Stimulated activated naive B cell treated with anti-CD40 and anti-IgM and Interleukin-4, amounts not matched to agents 10 μg/mL and 1 μg/mL and 100 μg/mL, for 72 hours (primary cell): ENCODE data around the gene GTPBP6.

ENCODE experiments used
- ATAC-seq, 2 donors: fragments of 150-1000 bp; cut with Tn5 transposase; replicated peaks; 2 replicates each; pipeline ENCODE4 v1.10.0; 2021; ENCODE audit warnings: moderate library complexity in 1 of 2
- DNase-seq: peaks from one replicate; pipeline ENCODE4 v3.0.0; 2021
- H3K27ac Mint-ChIP-seq: one replicate; pipeline ENCODE4 v1.8.0; 2022; ENCODE audit warnings: mild to moderate bottlenecking, mixed read lengths
- H3K27me3 Mint-ChIP-seq, 2 donors: one replicate each; pipeline ENCODE4 v1.8.0; 2022; ENCODE audit warnings: mixed read lengths in 2 of 2
- H3K36me3 Mint-ChIP-seq, 2 donors: one replicate each; pipeline ENCODE4 v1.8.0; 2022; ENCODE audit warnings: mixed read lengths in 2 of 2, mild to moderate bottlenecking in 1 of 2
- H3K4me1 Mint-ChIP-seq, 2 donors: one replicate each; pipeline ENCODE4 v1.8.0; 2022; ENCODE audit warnings: mixed read lengths in 2 of 2, mild to moderate bottlenecking in 1 of 2
- H3K4me3 Mint-ChIP-seq, 2 donors: one replicate each; pipeline ENCODE4 v1.8.0; 2022; ENCODE audit warnings: mild to moderate bottlenecking in 2 of 2, mixed read lengths in 2 of 2, moderate library complexity in 1 of 2
- H3K9me3 Mint-ChIP-seq, 2 donors: one replicate each; pipeline ENCODE4 v1.8.0; 2022; ENCODE audit warnings: mixed read lengths in 2 of 2, mild to moderate bottlenecking in 1 of 2

The GTPBP6 gene

DNA sequence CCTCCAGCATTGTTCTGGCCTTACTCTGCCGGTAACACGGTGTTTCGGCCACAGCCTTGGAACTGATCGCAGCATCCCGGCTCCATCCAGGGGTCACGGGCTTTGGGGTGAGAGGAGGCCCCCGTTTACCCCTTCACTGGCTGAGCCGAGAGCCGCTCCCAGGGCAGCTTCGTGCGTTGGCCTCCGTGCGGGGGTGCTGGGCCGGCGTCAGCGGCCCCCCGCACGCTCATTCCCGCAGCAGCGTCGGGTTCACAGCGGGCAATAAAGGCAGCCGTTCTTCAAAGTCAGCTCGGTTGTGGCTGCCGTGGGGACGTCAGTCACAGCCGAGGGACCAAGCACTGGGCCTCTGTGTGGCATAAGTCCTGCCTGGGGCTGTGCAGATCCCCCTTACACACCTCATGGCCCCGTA, 62.7 kb downstream of the GTPBP6 start:
- no peaks in the 10 kb centered on the region for H3K27me3 Mint-ChIP-seq
- DNase-seq (no peak), ATAC-seq (no peak)
- H3K4me1 Mint-ChIP-seq = peaks cover 14 to 15% of the 10 kb centered on the region in 2 donors
- H3K36me3 Mint-ChIP-seq = peaks cover 0 to 4% of the 10 kb centered on the region in 2 donors
- H3K9me3 Mint-ChIP-seq = peaks cover 10 to 12% of the 10 kb centered on the region in 2 donors
- no peak overlapping the region for H3K27ac Mint-ChIP-seq
- H3K4me3 Mint-ChIP-seq = no peak overlapping the region
